ENCODE results near the gene ANKRD60. TPM values are rescaled to one million over a fixed set of nuclear protein-coding genes. Genes with fewer than 3 reads are reported as not detected.

ANKRD60 gene, protein sequence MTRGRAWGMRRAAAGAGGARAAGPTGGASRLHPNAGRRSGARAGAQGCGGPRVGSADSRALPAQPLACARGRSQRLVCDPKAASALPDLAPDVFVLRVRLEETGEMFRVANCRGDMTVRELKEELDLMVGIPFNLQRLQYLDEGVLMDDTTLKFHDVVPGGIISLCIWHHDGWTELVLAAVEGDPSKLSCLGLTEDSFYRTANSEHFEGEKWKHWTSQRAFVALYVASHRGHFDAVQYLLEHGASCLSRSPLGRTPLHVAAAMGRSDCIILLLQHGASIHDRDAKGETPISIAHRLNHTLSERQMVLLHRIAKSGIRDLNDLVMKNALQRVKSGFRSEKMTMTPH
- total RNA-seq (not detected), polyA plus RNA-seq (not detected)
- long read RNA-seq, donor 1, result 0 reads
- long read RNA-seq, donor 2, result 0 reads
- long read RNA-seq, donor 3, result 0 reads
- long read RNA-seq, donor 4, result 0 reads

DNA sequence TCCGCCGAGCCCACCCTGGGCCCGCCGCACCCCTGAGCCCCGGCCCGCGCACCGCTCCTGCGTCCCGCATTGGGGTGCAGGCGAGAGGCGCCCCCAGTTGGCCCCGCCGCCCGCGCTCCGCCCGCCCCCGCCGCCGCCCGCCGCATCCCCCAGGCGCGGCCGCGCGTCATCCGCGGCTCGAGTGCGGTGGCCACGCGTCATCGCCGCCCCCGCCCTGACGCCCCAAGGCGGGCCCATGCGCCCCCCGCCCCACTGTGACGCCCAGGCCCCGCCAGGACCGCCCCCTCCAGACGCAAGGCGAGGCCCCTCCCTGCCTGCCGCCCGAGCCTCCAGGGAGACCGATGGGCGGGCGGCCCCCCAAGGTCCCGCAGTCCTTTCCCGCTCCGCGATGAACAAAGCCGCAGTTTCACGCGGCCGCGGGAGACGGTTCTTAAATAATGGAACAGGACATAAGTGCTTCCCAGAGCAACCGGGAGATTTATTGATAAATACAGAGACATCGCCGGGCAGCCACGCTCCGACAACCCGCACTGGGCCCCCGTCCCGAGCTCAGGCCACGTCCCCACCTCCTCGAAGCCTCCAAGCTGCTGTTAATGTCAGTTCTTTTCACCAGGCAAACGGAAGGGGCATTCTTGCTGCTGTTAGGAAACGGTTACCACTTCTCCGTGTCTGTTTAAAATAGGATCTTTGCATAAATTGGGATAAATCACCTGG is at the start of gene ANKRD60:
ANKRD60 (minus strand) TSS at position 170 of the 714 bp plus-strand sequence; CDS start at position 170, 0 bp downstream.
- Histone ChIP-seq H3K4me3 (ENCODE audit: low read length) (peak within 1 kb of the TSS; percentile 8), H3K27ac (ENCODE audit: low read length) (no peak within 1 kb of the TSS), H3K9me3 (ENCODE audit: control insufficient read depth, low read length) (no peaks in the 10 kb centered on the region), H3K27me3 (ENCODE audit: control insufficient read depth, insufficient read depth) (no peaks in the 10 kb centered on the region), H3K4me1 (ENCODE audit: control insufficient read depth, insufficient read depth, low read length) (no peaks in the 10 kb centered on the region)
- DNase-seq (peak; percentile 44 to 72 (median 67)), ATAC-seq (peak; percentile 66 to 69)
- intact Hi-C loops (cut with DNase I), result no loop called here
- 3% methylated on average over 74 of the region's 74 CpGs for WGBS

GRCh38 chr20:58277578-58278472 is 49.4 kb upstream of the ANKRD60 start:
- H3K27me3 ChIP-seq (ENCODE audit: control insufficient read depth, insufficient read depth), result no peaks in the 10 kb centered on the region
- 79% methylated on average over 4 of the region's 4 CpGs for WGBS
- ATAC-seq, result no peak
- H3K9me3 ChIP-seq (ENCODE audit: control insufficient read depth, low read length), result no peaks in the 10 kb centered on the region
- no peak for DNase-seq
- intact Hi-C loops (cut with DNase I), result no loop called here
- no peak overlapping the region for H3K27ac ChIP-seq (ENCODE audit: low read length)
- no peak overlapping the region for H3K4me3 ChIP-seq (ENCODE audit: low read length)
- H3K4me1 ChIP-seq (ENCODE audit: control insufficient read depth, insufficient read depth, low read length), result no peaks in the 10 kb centered on the region

- H3K9me3 ChIP-seq (ENCODE audit: control insufficient read depth, low read length), result no peaks in the 10 kb centered on the region
- 93% methylated on average over 2 of the region's 2 CpGs for WGBS
- DNase-seq (no peak), ATAC-seq (no peak)
- H3K27ac ChIP-seq (ENCODE audit: low read length), result no peak overlapping the region
- no peak overlapping the region for H3K4me3 ChIP-seq (ENCODE audit: low read length)
- H3K4me1 ChIP-seq (ENCODE audit: control insufficient read depth, insufficient read depth, low read length), result no peaks in the 10 kb centered on the region
- no peaks in the 10 kb centered on the region for H3K27me3 ChIP-seq (ENCODE audit: control insufficient read depth, insufficient read depth)
- intact Hi-C loops (cut with DNase I), result no loop called here
These were observed 48.7 kb upstream of the ANKRD60 start for GRCh38 chr20:58277107-58277506.

DNA sequence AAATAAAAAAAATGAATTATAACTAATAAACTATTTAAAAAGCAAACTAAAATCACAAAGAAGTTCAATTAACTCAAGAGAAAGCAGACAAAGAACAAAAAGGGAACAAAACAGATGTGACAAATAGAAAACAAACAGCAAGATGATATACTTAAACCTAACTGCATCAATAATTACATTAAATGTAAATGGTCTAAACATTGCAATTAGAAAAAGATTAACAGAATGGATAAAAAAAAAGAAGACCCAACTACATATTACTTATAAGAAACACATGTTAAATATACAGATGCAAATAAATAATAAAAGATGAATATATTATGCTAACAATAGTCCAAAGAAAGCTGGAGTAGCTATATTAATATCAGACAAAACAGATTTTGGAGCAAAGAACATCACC is 45.9 kb upstream of the ANKRD60 start:
- Histone ChIP-seq H3K27me3 (ENCODE audit: control insufficient read depth, insufficient read depth) (no peaks in the 10 kb centered on the region), H3K4me3 (ENCODE audit: low read length) (no peak overlapping the region), H3K27ac (ENCODE audit: low read length) (no peak overlapping the region), H3K4me1 (ENCODE audit: control insufficient read depth, insufficient read depth, low read length) (no peaks in the 10 kb centered on the region), H3K9me3 (ENCODE audit: control insufficient read depth, low read length) (no peaks in the 10 kb centered on the region)
- ATAC-seq (no peak), DNase-seq (no peak)
- intact Hi-C loops (cut with DNase I), result no loop called here

GRCh38 chr20:58271606-58272351 is 43.3 kb upstream of the ANKRD60 start:
- Histone ChIP-seq H3K9me3 (ENCODE audit: control insufficient read depth, low read length) (no peaks in the 10 kb centered on the region), H3K4me3 (ENCODE audit: low read length) (no peak overlapping the region), H3K27ac (ENCODE audit: low read length) (no peak overlapping the region), H3K27me3 (ENCODE audit: control insufficient read depth, insufficient read depth) (no peaks in the 10 kb centered on the region), H3K4me1 (ENCODE audit: control insufficient read depth, insufficient read depth, low read length) (no peaks in the 10 kb centered on the region)
- DNase-seq (no peak), ATAC-seq (no peak)
- WGBS, result 91% methylated on average over 9 of the region's 9 CpGs
- intact Hi-C loops (cut with DNase I), result no loop called here

DNA sequence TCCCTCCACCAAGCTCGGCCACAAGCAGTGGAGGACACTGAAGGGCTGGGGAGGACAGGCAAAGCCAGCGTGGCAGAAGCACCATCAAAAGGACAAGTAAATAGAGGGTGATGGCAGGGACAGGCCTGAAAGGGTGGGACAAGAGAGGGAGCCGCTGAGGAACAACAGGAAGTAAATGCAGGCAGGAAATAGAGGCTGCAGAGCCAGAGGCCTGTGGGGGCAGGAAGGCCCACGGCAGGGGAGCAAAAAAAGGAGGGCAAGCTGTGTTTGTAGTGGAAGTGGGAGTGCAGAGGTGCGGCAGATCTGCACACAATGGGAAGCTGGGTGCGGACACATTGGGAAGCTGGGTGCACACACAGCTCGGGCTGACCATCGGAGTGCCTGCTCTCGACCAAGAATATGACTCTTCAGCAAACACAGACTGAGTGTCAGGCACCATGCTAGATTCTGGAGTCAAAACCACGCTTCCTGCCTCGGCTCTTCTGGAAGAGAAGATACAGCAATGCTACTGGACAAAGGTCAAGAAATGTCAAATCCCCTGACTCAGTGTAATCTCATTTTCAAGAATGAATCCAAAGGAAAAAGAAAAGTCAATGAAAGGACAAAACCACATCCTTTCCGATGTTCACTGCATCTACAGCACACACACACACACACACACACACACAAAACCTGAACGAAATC is 40.6 kb upstream of the ANKRD60 start:
- DNase-seq (no peak), ATAC-seq (no peak)
- no peak overlapping the region for H3K27ac ChIP-seq (ENCODE audit: low read length)
- 69% methylated on average over 13 of the region's 13 CpGs for WGBS
- H3K9me3 ChIP-seq (ENCODE audit: control insufficient read depth, low read length), result no peaks in the 10 kb centered on the region
- intact Hi-C loops (cut with DNase I), result no loop called here
- H3K27me3 ChIP-seq (ENCODE audit: control insufficient read depth, insufficient read depth), result no peaks in the 10 kb centered on the region
- H3K4me1 ChIP-seq (ENCODE audit: control insufficient read depth, insufficient read depth, low read length), result no peaks in the 10 kb centered on the region
- H3K4me3 ChIP-seq (ENCODE audit: low read length), result no peak overlapping the region

GRCh38 chr20:58268421-58268821 is 40.0 kb upstream of the ANKRD60 start:
- no peak for ATAC-seq
- Histone ChIP-seq H3K4me1 (ENCODE audit: control insufficient read depth, insufficient read depth, low read length) (no peaks in the 10 kb centered on the region), H3K9me3 (ENCODE audit: control insufficient read depth, low read length) (no peaks in the 10 kb centered on the region), H3K4me3 (ENCODE audit: low read length) (no peak overlapping the region), H3K27ac (ENCODE audit: low read length) (no peak overlapping the region), H3K27me3 (ENCODE audit: control insufficient read depth, insufficient read depth) (no peaks in the 10 kb centered on the region)
- WGBS, result 92% methylated on average over 7 of the region's 7 CpGs
- intact Hi-C loops (cut with DNase I), result no loop called here
- no peak for DNase-seq

DNA sequence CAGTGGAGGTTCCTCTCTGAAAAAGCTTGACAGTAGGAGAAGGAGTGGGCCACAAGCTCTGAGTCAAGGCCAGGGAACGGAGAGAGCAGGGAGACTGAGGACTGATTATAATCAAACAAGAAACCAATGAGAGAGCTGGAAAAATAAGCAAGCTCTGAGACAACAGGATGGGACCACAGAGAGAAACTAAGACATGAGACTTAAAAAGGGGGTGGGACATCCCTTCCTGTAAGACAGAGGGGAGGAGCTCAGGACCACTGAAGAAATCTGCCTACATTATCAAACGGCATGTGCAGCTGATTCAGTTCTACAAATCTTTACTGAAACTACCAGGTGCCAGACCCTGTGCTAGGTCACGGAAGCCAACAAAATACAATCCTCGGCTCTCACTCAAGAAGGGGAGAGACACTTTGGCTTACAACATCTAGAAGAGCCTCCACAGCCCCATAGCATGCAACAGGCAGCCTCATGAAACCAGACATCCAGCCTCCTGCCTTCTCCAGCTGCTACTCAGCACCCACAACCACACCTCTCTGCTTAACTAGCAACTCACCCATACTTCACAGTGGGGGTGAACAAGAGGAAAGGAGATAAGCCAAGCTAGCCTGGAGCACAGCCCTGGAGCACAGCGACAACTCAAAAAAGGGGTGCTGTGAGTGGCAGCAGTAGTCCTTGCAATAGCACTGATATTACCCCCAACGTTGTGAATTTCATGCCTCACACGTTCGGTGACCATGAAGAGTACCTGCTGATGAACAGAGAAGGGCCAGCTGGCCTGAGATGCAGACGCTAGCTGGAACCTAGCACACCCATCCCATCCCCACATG is 39.1 kb upstream of the ANKRD60 start:
- DNase-seq (no peak), ATAC-seq (no peak)
- WGBS, result 81% methylated on average over 9 of the region's 9 CpGs
- H3K27me3 ChIP-seq (ENCODE audit: control insufficient read depth, insufficient read depth), result no peaks in the 10 kb centered on the region
- intact Hi-C loops (cut with DNase I), result no loop called here
- H3K9me3 ChIP-seq (ENCODE audit: control insufficient read depth, low read length), result no peaks in the 10 kb centered on the region
- no peak overlapping the region for H3K4me3 ChIP-seq (ENCODE audit: low read length)
- no peaks in the 10 kb centered on the region for H3K4me1 ChIP-seq (ENCODE audit: control insufficient read depth, insufficient read depth, low read length)
- H3K27ac ChIP-seq (ENCODE audit: low read length), result no peak overlapping the region

- Histone ChIP-seq H3K27ac (ENCODE audit: low read length) (no peak overlapping the region), H3K4me1 (ENCODE audit: control insufficient read depth, insufficient read depth, low read length) (no peaks in the 10 kb centered on the region), H3K27me3 (ENCODE audit: control insufficient read depth, insufficient read depth) (no peaks in the 10 kb centered on the region), H3K9me3 (ENCODE audit: control insufficient read depth, low read length) (no peaks in the 10 kb centered on the region), H3K4me3 (ENCODE audit: low read length) (no peak overlapping the region)
- ATAC-seq (no peak), DNase-seq (no peak)
- intact Hi-C loops (cut with DNase I), result no loop called here
- 89% methylated on average over 6 of the region's 6 CpGs for WGBS
These were observed 35.8 kb upstream of the ANKRD60 start for GRCh38 chr20:58264271-58264670.

All from right cardiac atrium (tissue), 5 donors.